ENCODE data around the gene RSRP1. TPM values are rescaled to one million over a fixed set of nuclear protein-coding genes. Genes with fewer than 3 reads are reported as not detected.

The RSRP1 gene
- total and polyA plus RNA-seq, 2 of the 13 experiments (the other 11 are each of a cell fraction or from before 2014, with no cell fraction given), result 43.9 to 52.8 TPM

GRCh38 chr1:25197982-25198662 is 49.1 kb downstream of the RSRP1 start (continued):
- TF ChIP-seq LBX2 (CRISPR knock-in tag; IDR thresholded peaks at IDR 0.05; ENCODE audit: borderline replicate concordance) (no peak), ZNF558 (CRISPR knock-in tag; IDR thresholded peaks at IDR 0.05; ENCODE audit: borderline replicate concordance) (no peak), SOX6 (IDR thresholded peaks at IDR 0.05) (no peak), SOX6 (CRISPR knock-in tag; IDR thresholded peaks at IDR 0.05) (peak; percentile 87), ZNF562 (CRISPR knock-in tag; IDR thresholded peaks at IDR 0.05; ENCODE audit: borderline replicate concordance) (no peak), THAP9 (CRISPR knock-in tag; IDR thresholded peaks at IDR 0.05; ENCODE audit: borderline replicate concordance) (no peak), ZNF639 (CRISPR knock-in tag; conservative IDR thresholded peaks at IDR 0.05) (no peak), USF2 (IDR thresholded peaks at IDR 0.05; ENCODE audit: low read depth, low read length) (no peak), USF2 (CRISPR knock-in tag; IDR thresholded peaks at IDR 0.05; ENCODE audit: borderline replicate concordance) (no peak), CBX2 (IDR thresholded peaks at IDR 0.05; ENCODE audit: low read depth, low read length) (no peak), CBX2 (CRISPR knock-in tag; IDR thresholded peaks at IDR 0.05; ENCODE audit: low read depth) (no peak), MAX (IDR thresholded peaks at IDR 0.05) (peak; percentile 14; the same call in 1 of the 2 replicates), ZNF513 (CRISPR knock-in tag; conservative IDR thresholded peaks at IDR 0.05) (no peak), ZZZ3 (CRISPR knock-in tag; IDR thresholded peaks at IDR 0.05; ENCODE audit: borderline replicate concordance) (no peak), DPF2 (CRISPR knock-in tag; IDR thresholded peaks at IDR 0.05; ENCODE audit: borderline replicate concordance, low read depth) (no peak), ZNF20 (CRISPR knock-in tag; IDR thresholded peaks at IDR 0.05) (no peak), ZNF180 (CRISPR knock-in tag; IDR thresholded peaks at IDR 0.05; ENCODE audit: borderline replicate concordance, low read depth) (no peak), SOX5 (CRISPR knock-in tag; IDR thresholded peaks at IDR 0.05; ENCODE audit: borderline replicate concordance) (peak; percentile 94), KLF6 (CRISPR knock-in tag; IDR thresholded peaks at IDR 0.05) (0 out of 2 replicates have a peak, but pooled peaks have one; percentile 15), ZFY (CRISPR knock-in tag; IDR thresholded peaks at IDR 0.05) (no peak), MXD1 (CRISPR knock-in tag; IDR thresholded peaks at IDR 0.05) (no peak)
